ENCODE measurements around the gene KSR1.
"Not testable (repeated sequence)": the region's sequence is repeated elsewhere in the genome, so short reads cannot be mapped to it uniquely, and the experiment has no call there.

KSR1 gene

GRCh38 chr17:27633312-27634025 lies 177.2 kb downstream of the KSR1 start:
- no peak overlapping the region for H3K4me3 ChIP-seq (ENCODE audit: low read depth, low read length)
- DNase-seq (ENCODE audit: low read depth): no peak

GRCh38 chr17:27634026-27634335 lies 177.7 kb downstream of the KSR1 start:
- no peak overlapping the region for H3K4me3 ChIP-seq (ENCODE audit: low read depth, low read length)
- no peak for DNase-seq (ENCODE audit: low read depth)

GRCh38 chr17:27634776-27635175 lies 178.5 kb downstream of the KSR1 start:
- DNase-seq (ENCODE audit: low read depth): no peak

GRCh38 chr17:27635275-27635823 lies 179.1 kb downstream of the KSR1 start:
- H3K4me3 ChIP-seq (ENCODE audit: low read depth, low read length): no peak overlapping the region
- no peak for DNase-seq (ENCODE audit: low read depth)

More at GRCh38 chr17:27634776-27635175, 178.5 kb downstream of the KSR1 start:
- no peak overlapping the region for H3K4me3 ChIP-seq (ENCODE audit: low read depth, low read length)

- not testable (repeated sequence) for H3K4me3 ChIP-seq (ENCODE audit: low read depth, low read length); DNase-seq (ENCODE audit: low read depth)
These were observed 179.8 kb downstream of the KSR1 start for GRCh38 chr17:27636005-27636520.

- not testable (repeated sequence) for H3K4me3 ChIP-seq (ENCODE audit: low read depth, low read length); DNase-seq (ENCODE audit: low read depth)
These were observed 181.6 kb downstream of the KSR1 start for GRCh38 chr17:27637818-27638217.

- not testable (repeated sequence) for H3K4me3 ChIP-seq (ENCODE audit: low read depth, low read length); DNase-seq (ENCODE audit: low read depth)
These were observed 182.2 kb downstream of the KSR1 start for GRCh38 chr17:27638415-27638914.

GRCh38 chr17:27640790-27641189 lies 184.5 kb downstream of the KSR1 start:
- no peak for DNase-seq (ENCODE audit: low read depth)
- no peak overlapping the region for H3K4me3 ChIP-seq (ENCODE audit: low read depth, low read length)

- DNase-seq (ENCODE audit: low read depth): no peak
- no peak overlapping the region for H3K4me3 ChIP-seq (ENCODE audit: low read depth, low read length)
These were observed 188.3 kb downstream of the KSR1 start for GRCh38 chr17:27644586-27644985.

GRCh38 chr17:27645621-27646020 lies 189.4 kb downstream of the KSR1 start:
- not testable (repeated sequence) for H3K4me3 ChIP-seq (ENCODE audit: low read depth, low read length); DNase-seq (ENCODE audit: low read depth)

- no peak overlapping the region for H3K4me3 ChIP-seq (ENCODE audit: low read depth, low read length)
- DNase-seq (ENCODE audit: low read depth): no peak
These were observed 190.0 kb downstream of the KSR1 start for GRCh38 chr17:27646232-27646631.

GRCh38 chr17:27647765-27648164 lies 191.5 kb downstream of the KSR1 start:
- H3K4me3 ChIP-seq (ENCODE audit: low read depth, low read length): no peak overlapping the region
- DNase-seq (ENCODE audit: low read depth): no peak

GRCh38 chr17:27649111-27649571 lies 192.9 kb downstream of the KSR1 start:
- DNase-seq (ENCODE audit: low read depth): not testable (repeated sequence)

GRCh38 chr17:27649929-27650328 lies 193.7 kb downstream of the KSR1 start:
- no peak for DNase-seq (ENCODE audit: low read depth)
- H3K4me3 ChIP-seq (ENCODE audit: low read depth, low read length): no peak overlapping the region

More at GRCh38 chr17:27649111-27649571, 192.9 kb downstream of the KSR1 start:
- not testable (repeated sequence) for H3K4me3 ChIP-seq (ENCODE audit: low read depth, low read length)

GRCh38 chr17:27650836-27651235 lies 194.6 kb downstream of the KSR1 start:
- DNase-seq (ENCODE audit: low read depth): no peak
- no peak overlapping the region for H3K4me3 ChIP-seq (ENCODE audit: low read depth, low read length)

GRCh38 chr17:27651411-27652345 lies 195.4 kb downstream of the KSR1 start:
- H3K4me3 ChIP-seq (ENCODE audit: low read depth, low read length): no peak overlapping the region
- DNase-seq (ENCODE audit: low read depth): no peak

- not testable (repeated sequence) for DNase-seq (ENCODE audit: low read depth)
These were observed 197.3 kb downstream of the KSR1 start for GRCh38 chr17:27653449-27653971.

GRCh38 chr17:27654136-27654535 lies 197.9 kb downstream of the KSR1 start:
- no peak for DNase-seq (ENCODE audit: low read depth)
- H3K4me3 ChIP-seq (ENCODE audit: low read depth, low read length): no peak overlapping the region

More at GRCh38 chr17:27653449-27653971, 197.3 kb downstream of the KSR1 start:
- H3K4me3 ChIP-seq (ENCODE audit: low read depth, low read length): not testable (repeated sequence)
